GM18951 (cell line): Measurements from ENCODE around the gene GUCY2C.

Experiments used
- POLR2A ChIP-seq: IDR thresholded peaks from 4 replicates; pipeline ENCODE4 v1.6.1; 2011; ENCODE audit warnings: mild to moderate bottlenecking; ENCODE audit not compliant: insufficient read length, insufficient read depth; ENCODE audit errors: extremely low read depth
- in situ Hi-C: fragments of 300-500 bp; cut with MboI; formaldehyde crosslinking; loops from one replicate; pipeline ENCODE4 v1.12.0; 2022; ENCODE audit warnings: low sequenced_read_pairs, mixed read lengths, inconsistent platforms; ENCODE audit not compliant: unreplicated experiment

Gene GUCY2C

GRCh38 chr12:14664434-14665023, 31.9 kb downstream of the GUCY2C start:
- TF ChIP-seq POLR2A, result no peak
- in situ Hi-C loops, result no loop called here

GRCh38 chr12:14663002-14663401, 33.4 kb downstream of the GUCY2C start:
- TF ChIP-seq POLR2A, result no peak
- in situ Hi-C loops, result no loop called here

GRCh38 chr12:14656846-14657245, 39.6 kb downstream of the GUCY2C start:
- in situ Hi-C loops, result no loop called here
- no peak for TF ChIP-seq POLR2A

GRCh38 chr12:14655284-14655683, 41.1 kb downstream of the GUCY2C start:
- in situ Hi-C loops, result no loop called here

GRCh38 chr12:14654842-14655241, 41.6 kb downstream of the GUCY2C start:
- in situ Hi-C loops, result no loop called here
- TF ChIP-seq POLR2A, result no peak

More at GRCh38 chr12:14655284-14655683, 41.1 kb downstream of the GUCY2C start:
- no peak for TF ChIP-seq POLR2A

- in situ Hi-C loops, result no loop called here
Observed at GRCh38 chr12:14654416-14654815, 42.0 kb downstream of the GUCY2C start.

GRCh38 chr12:14652483-14652882, 43.9 kb downstream of the GUCY2C start:
- in situ Hi-C loops, result no loop called here
- TF ChIP-seq POLR2A, result no peak

More at GRCh38 chr12:14654416-14654815, 42.0 kb downstream of the GUCY2C start:
- no peak for TF ChIP-seq POLR2A

GRCh38 chr12:14651371-14651770, 45.0 kb downstream of the GUCY2C start:
- in situ Hi-C loops, result no loop called here
- TF ChIP-seq POLR2A, result no peak

GRCh38 chr12:14650789-14651188, 45.6 kb downstream of the GUCY2C start:
- TF ChIP-seq POLR2A, result no peak
- in situ Hi-C loops, result no loop called here

GRCh38 chr12:14647028-14647750, 49.2 kb downstream of the GUCY2C start:
- no peak for TF ChIP-seq POLR2A
- in situ Hi-C loops, result loop anchor here (25.0 kb wide), 1 partner anchor 410 kb away; no protein-coding TSS in a partner anchor

- TF ChIP-seq POLR2A, result no peak
- in situ Hi-C loops, result loop anchor here (25.0 kb wide), 1 partner anchor 406 kb away; no protein-coding TSS in a partner anchor
Observed at GRCh38 chr12:14643251-14643650, 53.1 kb downstream of the GUCY2C start.

GRCh38 chr12:14638066-14638465, 58.3 kb downstream of the GUCY2C start:
- TF ChIP-seq POLR2A, result no peak
- in situ Hi-C loops, result loop anchor here (25.0 kb wide), 1 partner anchor 401 kb away; no protein-coding TSS in a partner anchor

- in situ Hi-C loops, result loop anchor here (25.0 kb wide), 1 partner anchor 398 kb away; no protein-coding TSS in a partner anchor
- TF ChIP-seq POLR2A, result no peak
Observed at GRCh38 chr12:14635776-14636175, 60.6 kb downstream of the GUCY2C start.

GRCh38 chr12:14630793-14631192, 65.6 kb downstream of the GUCY2C start:
- in situ Hi-C loops, result loop anchor here (25.0 kb wide), 1 partner anchor 393 kb away; no protein-coding TSS in a partner anchor
- TF ChIP-seq POLR2A, result no peak
